GM12891 (cell line): Measurements from ENCODE around the gene OLA1.

Experiments
- POLR2A ChIP-seq: IDR thresholded peaks from 2 replicates; pipeline ENCODE4 v1.6.1; 2011; ENCODE audit warnings: low read depth, low read length, control low read depth
- POLR2AphosphoS5 ChIP-seq: IDR thresholded peaks from 2 replicates; pipeline ENCODE4 v1.6.1; 2011; ENCODE audit warnings: low read depth, low read length, control low read depth
- POU2F2 ChIP-seq: IDR thresholded peaks from 2 replicates; pipeline ENCODE4 v1.6.1; 2011; ENCODE audit warnings: low read depth, mild to moderate bottlenecking, control low read depth, low read length, moderate library complexity
- SPI1 ChIP-seq: IDR thresholded peaks from 2 replicates; pipeline ENCODE4 v1.6.1; 2011; ENCODE audit warnings: low read depth, low read length, control low read depth
- TAF1 ChIP-seq: IDR thresholded peaks from 2 replicates; pipeline ENCODE4 v1.6.1; 2011; ENCODE audit warnings: low read depth, low read length, control low read depth

DNA sequence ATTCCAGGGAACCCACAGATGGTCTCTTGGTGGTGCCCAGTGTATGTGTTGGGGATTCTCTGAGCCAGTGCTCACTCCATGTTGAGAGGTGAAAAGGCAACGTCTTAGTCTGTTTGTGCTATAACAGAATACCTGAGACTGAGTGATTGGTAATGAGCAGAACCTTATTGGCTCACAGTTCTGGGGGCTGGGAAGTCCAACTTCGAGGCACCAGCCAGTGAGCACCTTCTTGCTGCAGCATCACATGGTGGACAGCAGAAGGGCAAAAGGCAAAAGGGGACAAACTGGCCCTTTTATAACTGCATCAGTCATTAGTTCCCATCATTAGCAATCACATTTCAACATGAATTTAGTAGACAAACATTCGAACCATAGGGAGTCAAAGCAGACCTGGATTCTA is 202.2 kb downstream of the OLA1 start:
- no peak for TF ChIP-seq POLR2A
- no peak for TF ChIP-seq POLR2AphosphoS5
- no peak for TF ChIP-seq TAF1
- no peak for TF ChIP-seq SPI1
- TF ChIP-seq POU2F2: no peak
